Right renal cortex interstitium (tissue), 3 donors: ENCODE results near the gene IFNAR2. TPM values are rescaled to one million over a fixed set of nuclear protein-coding genes. Genes with fewer than 3 reads are reported as not detected.
"Not testable (repeated sequence)": the region's sequence is repeated elsewhere in the genome, so short reads cannot be mapped to it uniquely, and the experiment has no call there.

Experiments used
- DNase-seq, 3 donors: peaks; one replicate each; pipeline ENCODE4 v3.0.0-alpha.2; 2013; ENCODE audit warnings: low read depth in 3 of 3, low spot score in 2 of 3
- polyA plus RNA-seq, 3 donors: library from polyadenylated mRNA; unstranded; fragments of 120-200 nt; gene quantifications; one replicate each; pipeline ENCODE4 v1.2.1, GENCODE V29; 2013; ENCODE audit not compliant: insufficient read length in 3 of 3

The IFNAR2 gene
- polyA plus RNA-seq, 3 donors, result 19.7 to 22.8 (median 22.8) TPM

GRCh38 chr21:33241846-33242245 is 12.1 kb downstream of the IFNAR2 start:
- DNase-seq, result no peak

GRCh38 chr21:33242846-33243245 is 13.1 kb downstream of the IFNAR2 start:
- not testable (repeated sequence) for DNase-seq

GRCh38 chr21:33244082-33244778 is 14.5 kb downstream of the IFNAR2 start:
- no peak for DNase-seq

GRCh38 chr21:33244779-33245105 is 15.0 kb downstream of the IFNAR2 start:
- DNase-seq, result no peak

- DNase-seq, result no peak
Measured at GRCh38 chr21:33245289-33245918, 15.7 kb downstream of the IFNAR2 start.

GRCh38 chr21:33246506-33246905 is 16.8 kb downstream of the IFNAR2 start:
- DNase-seq, result no peak

- DNase-seq, result no peak
Measured at GRCh38 chr21:33246963-33247362, 17.2 kb downstream of the IFNAR2 start.

- DNase-seq, result no peak
Measured at GRCh38 chr21:33247599-33247998, 17.9 kb downstream of the IFNAR2 start.

- no peak for DNase-seq
Measured at GRCh38 chr21:33249331-33250002, 19.7 kb downstream of the IFNAR2 start.

GRCh38 chr21:33251119-33251518 is 21.4 kb downstream of the IFNAR2 start:
- no peak for DNase-seq

- not testable (repeated sequence) for DNase-seq
Measured at GRCh38 chr21:33253382-33253781, 23.6 kb downstream of the IFNAR2 start.

- DNase-seq, result no peak
Measured at GRCh38 chr21:33254766-33255165, 25.0 kb downstream of the IFNAR2 start.

- DNase-seq, result no peak
Measured at GRCh38 chr21:33255404-33255803, 25.7 kb downstream of the IFNAR2 start.

GRCh38 chr21:33256019-33256418 is 26.3 kb downstream of the IFNAR2 start:
- DNase-seq, result no peak

- DNase-seq, result no peak
Measured at GRCh38 chr21:33257094-33257803, 27.5 kb downstream of the IFNAR2 start.

GRCh38 chr21:33258475-33258874 is 28.7 kb downstream of the IFNAR2 start:
- no peak for DNase-seq

- DNase-seq, result no peak
Measured at GRCh38 chr21:33259428-33259827, 29.7 kb downstream of the IFNAR2 start.

GRCh38 chr21:33259995-33260394 is 30.3 kb downstream of the IFNAR2 start:
- DNase-seq, result no peak

GRCh38 chr21:33261635-33262034 is 31.9 kb downstream of the IFNAR2 start:
- DNase-seq, result no peak

- DNase-seq, result no peak
Measured at GRCh38 chr21:33262921-33263320, 33.2 kb downstream of the IFNAR2 start.

GRCh38 chr21:33264561-33264960 is 34.8 kb downstream of the IFNAR2 start:
- no peak for DNase-seq
